CD4-positive, alpha-beta T cell treated with Interferon alpha-2 for 1 hour (primary cell): ENCODE measurements around the gene TMOD1.
A peak's percentile ranks its signal among the peaks of the same experiment; 100 is the strongest.
"Not testable (repeated sequence)": the region's sequence is repeated elsewhere in the genome, so short reads cannot be mapped to it uniquely, and the experiment has no call there.

ENCODE experiments used
- DNase-seq, 2 donors: peaks; one replicate each; pipeline ENCODE4 v3.0.0-alpha.2; 2020 to 2022

Gene TMOD1

DNA sequence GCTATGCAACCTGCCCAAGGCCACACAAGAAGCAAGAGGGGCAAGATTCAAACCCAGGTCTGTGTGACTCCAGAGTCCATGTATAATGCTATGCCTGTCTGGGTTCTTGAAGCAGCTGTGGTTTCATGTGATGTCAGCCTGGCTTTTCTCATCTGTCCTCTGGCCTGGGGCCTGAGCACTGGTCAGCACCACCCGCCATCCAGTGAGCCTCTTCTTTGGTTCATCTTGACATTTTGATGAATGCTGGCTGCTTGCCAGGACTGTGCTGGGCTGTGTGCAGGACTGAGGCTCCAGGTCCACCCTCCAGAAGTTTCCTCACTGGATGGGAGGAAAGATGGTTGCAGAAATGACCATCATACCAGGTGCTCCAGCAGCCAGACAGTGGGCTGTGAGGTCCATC is 70.2 kb downstream of the TMOD1 start:
- no peak for DNase-seq

GRCh38 chr9:97572196-97572891 is 70.9 kb downstream of the TMOD1 start:
- no peak for DNase-seq

- no peak for DNase-seq
Measured at GRCh38 chr9:97572892-97573365, 71.5 kb downstream of the TMOD1 start.

DNA sequence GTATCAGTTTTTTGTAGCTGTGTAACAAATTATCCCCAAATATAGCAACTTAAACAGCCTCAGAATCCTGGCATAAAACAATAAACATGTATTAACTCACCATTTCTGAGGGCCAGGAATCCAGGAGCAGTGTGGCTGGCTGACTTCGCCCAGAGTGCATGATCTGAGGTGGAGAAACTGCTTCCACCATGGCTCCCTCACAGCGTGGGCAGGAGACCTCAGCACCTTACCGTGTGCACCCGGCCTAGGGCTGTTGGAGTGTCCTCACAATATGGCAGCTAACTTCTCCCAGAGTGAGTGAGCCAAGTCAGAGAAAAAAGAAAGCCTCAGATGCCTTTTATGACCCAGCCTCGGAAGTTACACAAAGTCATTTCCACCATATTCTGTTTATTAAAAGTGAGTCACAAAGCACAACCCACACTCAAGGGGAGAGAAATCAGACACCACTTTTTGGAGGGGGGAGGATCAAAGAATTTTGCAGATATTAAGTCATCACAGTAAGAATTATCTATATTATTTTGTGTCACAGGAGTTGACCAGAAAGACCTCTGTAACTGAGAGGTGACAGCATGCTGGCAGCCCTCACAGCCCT is 72.1 kb downstream of the TMOD1 start:
- no peak for DNase-seq

- not testable (repeated sequence) for DNase-seq
Measured at GRCh38 chr9:97574101-97574571, 72.7 kb downstream of the TMOD1 start.

- peak; percentile 39 to 49 for DNase-seq
Measured at GRCh38 chr9:97574921-97575672, 73.6 kb downstream of the TMOD1 start.

DNA sequence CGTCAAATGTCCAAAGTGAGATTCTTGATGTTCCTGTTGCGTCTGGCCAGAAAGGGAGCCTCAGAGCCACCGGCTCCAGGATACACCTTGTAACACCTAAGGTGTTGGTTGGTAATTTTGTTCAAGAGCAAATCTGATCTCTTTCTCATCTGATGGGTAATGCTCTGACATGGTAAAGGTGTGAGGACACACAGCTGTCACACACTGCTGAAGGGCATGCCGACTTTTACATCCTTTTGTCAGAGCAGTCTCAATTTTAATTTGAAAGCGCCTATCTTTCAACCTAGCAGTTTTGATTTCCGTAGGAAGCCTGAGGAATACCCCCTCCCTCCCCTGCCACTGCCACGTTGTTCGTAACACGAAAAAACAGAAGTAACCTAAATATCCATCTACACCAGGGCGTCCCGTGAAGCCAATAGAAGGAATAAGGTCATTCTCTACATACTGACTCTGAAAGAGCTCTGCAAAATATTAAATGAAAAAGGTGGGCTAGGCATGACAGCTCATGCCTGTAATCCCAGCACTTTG is 74.3 kb downstream of the TMOD1 start:
- DNase-seq, result no peak

- DNase-seq, result no peak
Measured at GRCh38 chr9:97577051-97577450, 75.6 kb downstream of the TMOD1 start.

DNA sequence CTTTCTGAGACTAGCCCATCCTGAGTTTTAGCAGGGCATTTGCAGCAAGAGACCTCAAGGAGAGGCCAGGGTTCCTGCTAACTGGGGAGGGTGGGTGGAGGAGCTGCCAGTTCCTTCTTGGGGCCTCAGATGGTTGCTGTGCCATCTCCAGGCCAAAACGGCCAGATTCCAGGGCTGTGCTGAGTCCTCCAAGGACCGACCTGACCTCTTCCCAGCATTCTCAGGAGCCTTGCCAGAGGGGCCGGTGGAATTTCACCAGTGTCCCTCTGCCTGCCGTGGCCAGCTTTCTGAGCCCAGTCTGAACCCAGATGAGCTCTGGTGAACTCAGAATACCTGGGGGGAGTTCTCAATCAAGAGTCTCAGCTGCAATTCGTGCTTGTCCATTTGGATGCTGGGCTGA is 77.4 kb downstream of the TMOD1 start:
- no peak for DNase-seq

DNA sequence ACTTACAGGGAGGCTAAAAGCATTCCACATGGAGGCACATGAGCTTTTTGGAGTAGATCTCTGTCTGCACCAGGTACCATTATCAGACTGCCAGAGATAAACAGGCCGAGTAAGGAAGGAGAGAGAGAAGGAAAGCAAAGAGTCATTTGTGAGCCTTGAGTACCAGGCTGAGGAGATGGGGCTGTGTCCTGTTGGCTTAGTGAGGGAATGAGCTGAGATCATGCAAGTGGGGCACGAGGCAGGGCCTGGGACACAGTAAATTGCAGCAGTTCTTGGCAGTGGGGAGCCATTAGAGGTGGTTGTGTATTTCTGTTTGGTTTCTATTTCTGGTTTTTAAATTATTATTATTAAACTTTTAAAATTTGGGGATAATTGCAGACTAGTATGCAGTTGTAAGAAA is 78.4 kb downstream of the TMOD1 start:
- no peak for DNase-seq

- DNase-seq, result not testable (repeated sequence)
Measured at GRCh38 chr9:97581590-97581989, 80.1 kb downstream of the TMOD1 start.

GRCh38 chr9:97584778-97585177 is 83.3 kb downstream of the TMOD1 start:
- not testable (repeated sequence) for DNase-seq

DNA sequence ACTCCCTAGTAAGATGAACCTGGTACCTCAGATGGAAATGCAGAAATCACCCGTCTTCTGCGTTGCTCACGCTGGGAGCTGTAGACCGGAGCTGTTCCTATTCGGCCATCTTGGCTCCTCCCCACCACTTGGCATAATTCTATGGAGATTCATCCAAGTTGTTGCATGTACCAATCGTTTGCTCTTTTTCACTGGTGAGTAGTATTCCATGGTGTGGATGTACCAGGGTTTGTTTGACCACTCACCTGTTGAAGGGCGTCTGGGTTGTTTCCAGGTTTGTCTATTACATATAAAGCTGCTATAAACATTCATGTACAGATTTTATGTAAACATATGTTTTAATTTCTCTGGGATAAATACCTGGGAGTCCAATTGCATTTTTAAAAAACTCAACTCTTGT is 85.4 kb downstream of the TMOD1 start:
- DNase-seq, result not testable (repeated sequence)

- DNase-seq, result no peak
Measured at GRCh38 chr9:97591535-97591934, 90.1 kb downstream of the TMOD1 start.

DNA sequence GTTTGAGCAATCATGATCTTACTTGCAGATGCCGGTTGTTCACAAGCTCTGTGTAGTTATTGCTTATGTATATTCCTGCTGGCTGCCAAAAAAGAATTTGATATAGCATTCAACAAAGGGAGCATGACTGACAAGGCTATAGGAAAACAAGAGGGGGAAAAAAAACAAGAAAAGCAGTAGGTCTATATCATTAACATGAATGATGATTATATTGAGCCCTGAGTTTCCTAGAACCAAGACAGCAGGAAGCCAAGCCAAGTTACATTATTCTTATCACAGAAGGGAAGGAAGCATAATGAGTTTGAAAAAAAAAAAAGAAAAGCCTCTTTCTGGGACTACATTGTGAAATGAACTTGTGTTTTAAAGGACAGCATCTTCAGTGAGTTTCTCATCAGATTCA is 90.7 kb downstream of the TMOD1 start:
- DNase-seq, result no peak

DNA sequence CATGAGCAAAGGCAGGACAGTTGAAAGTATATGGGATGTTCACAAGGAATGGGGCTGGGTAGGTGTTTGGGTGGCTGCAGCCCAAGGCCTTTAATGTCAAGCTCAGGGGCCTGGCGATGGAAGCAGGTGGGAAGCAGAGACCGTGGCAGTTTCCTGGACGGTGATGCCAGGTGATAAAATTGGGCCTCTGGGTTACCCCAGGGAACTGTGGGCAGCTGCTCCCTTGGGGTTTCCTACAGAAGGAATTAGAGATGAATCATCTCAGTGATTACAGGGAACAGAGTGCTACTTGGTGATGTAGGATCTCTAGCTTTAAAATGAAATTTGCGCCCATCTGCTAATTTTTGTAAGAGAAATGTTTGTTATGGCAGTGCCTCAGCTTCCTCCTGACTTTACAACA is 92.5 kb downstream of the TMOD1 start:
- DNase-seq, result no peak

DNA sequence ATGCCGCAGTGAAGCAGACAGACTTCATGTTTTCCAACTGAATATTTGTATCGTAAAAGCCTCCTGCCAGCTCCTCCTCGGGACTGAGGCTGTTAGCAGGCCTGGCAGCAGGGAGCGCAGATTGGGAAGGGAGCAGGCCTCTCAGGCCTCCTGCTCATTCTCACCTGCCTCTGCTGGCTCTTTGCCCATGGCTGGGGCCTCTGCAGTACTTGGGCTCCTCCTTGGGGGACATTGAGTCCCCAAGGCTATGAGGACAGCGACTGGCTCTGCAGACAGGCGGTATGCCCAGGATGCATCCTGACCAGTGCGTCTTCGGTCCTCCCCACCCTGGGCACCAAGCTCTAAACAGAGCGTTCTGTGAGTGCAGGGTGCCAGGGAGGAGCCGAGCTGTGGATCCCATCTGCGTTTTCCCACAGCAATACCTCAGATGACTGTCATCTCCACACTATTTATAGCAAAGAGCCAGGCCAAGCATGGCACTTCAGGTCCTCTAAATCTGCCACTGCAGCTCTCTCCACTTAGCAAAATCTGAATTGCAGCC is 93.0 kb downstream of the TMOD1 start:
- no peak for DNase-seq

DNA sequence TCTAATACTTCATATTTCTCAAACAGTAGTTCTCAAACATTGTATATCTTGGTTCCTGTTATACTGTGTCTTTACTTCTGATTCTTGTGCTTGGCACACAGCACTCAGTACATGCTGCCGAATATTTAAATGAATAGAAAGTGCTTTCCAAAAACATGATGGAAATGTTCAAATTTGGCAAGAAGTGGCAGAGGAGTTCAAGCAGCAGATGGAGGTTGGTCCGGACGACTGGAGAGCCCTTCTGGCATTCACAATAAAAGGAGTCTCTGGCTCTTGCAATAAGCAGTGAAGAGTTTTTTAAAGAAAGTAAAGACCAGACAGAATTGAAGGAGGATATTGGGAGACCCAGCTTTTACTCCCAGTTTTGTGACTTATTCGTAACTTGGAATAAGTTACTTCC is 95.4 kb downstream of the TMOD1 start:
- no peak for DNase-seq

GRCh38 chr9:97598461-97599288 is 97.2 kb downstream of the TMOD1 start:
- peak; percentile 66 to 78 for DNase-seq

DNA sequence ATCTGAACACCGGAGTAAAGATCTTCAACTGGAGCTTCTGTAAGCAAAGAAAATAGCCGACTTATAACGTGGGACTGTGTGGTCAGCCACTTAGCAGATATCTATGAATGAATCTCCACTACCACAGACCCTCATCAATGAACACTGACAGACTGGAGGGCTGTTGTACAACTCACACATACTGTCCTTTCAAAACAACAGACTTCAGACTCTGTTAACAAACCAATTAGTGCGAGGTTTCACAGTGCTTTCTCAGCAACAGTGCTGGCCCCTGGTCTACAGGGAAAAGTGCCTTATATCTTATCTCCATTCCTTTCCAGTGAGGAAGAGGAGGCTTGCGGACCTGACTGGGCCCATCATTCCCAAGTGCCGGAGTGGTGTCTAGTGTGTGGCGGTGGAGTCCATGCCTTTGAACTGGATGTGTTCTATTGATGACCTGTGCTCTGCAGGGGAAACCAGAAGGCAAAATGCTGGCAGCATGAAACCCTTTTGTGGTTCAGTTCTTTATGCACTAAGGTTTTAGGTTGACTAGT is 97.9 kb downstream of the TMOD1 start:
- no peak for DNase-seq

DNA sequence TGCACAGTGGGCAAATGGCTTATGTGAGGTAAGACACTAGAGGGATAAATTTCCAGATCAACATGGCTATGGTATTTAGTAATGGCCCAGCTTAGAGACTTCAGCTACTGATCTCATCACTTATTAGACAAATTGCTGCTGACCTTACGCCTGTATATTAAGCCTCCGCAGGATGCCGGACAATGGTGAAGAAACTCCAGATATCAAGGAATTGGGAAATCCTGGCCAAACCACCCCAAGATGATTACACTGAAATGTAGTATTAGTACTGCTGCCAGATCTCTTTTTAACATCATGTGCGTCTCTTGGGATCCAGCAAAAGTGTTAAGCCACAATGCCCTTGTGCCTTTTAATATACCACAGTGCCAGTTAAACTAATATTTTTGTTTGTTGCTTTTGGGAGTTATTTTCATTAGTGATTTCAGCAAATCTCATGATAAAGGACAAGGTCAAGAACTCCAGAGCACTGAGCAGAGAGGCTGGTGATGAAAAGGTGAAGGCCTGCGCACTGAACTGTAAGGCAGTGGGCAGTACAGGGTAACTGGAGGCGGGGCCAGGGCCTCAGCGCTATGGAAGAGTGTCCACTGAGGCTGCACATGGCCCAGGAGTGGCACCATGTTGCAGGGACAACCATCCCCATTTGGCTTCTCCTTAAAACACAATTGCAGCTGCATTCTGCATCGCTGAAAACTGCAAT is 99.2 kb downstream of the TMOD1 start:
- DNase-seq, result no peak
